Caco-2 (cell line): Measurements from ENCODE around the gene EFTUD2. TPM values are rescaled to one million over a fixed set of nuclear protein-coding genes. Genes with fewer than 3 reads are reported as not detected.

ENCODE experiments used
- BruUV-seq: library from RNA; stranded (reverse); fragments of 400-500 nt; replicated peaks from 2 replicates; lab custom pipeline; 2021; lab: Mats Ljungman, UMichigan
- CTCF ChIA-PET: fragments of 300-600 bp; sonication (Branson Sonifier 250); formaldehyde crosslinking; loops from one replicate; lab custom pipeline; 2022; ENCODE audit warnings: antibody characterized with exemption; lab: Charles Lee
- POLR2A ChIA-PET: fragments of 300-600 bp; sonication (Branson Sonifier 250); formaldehyde crosslinking; loops from one replicate; lab custom pipeline; 2022; ENCODE audit warnings: antibody characterized with exemption; lab: Charles Lee
- DNase-seq, 2 experiments: peaks; one replicate each; pipeline versions ENCODE4 v3.0.0 to v3.0.0-alpha.2; 2020 to 2022
- H3K27me3 ChIP-seq: replicated peaks from 2 replicates; pipeline ENCODE4 v1.6.0; 2011; ENCODE audit warnings: low read length; ENCODE audit not compliant: control insufficient read depth, insufficient read depth
- H3K36me3 ChIP-seq: 2 replicates; pipeline ENCODE4 v1.5.1; 2011; ENCODE audit warnings: low read length; ENCODE audit not compliant: control insufficient read depth, insufficient read depth
- H3K4me1 ChIP-seq: fragments of 250-450 bp; sonication (Bioruptor Pico); 2 replicates; pipeline ENCODE4 v1.5.1; 2020; ENCODE audit warnings: mild to moderate bottlenecking
- H3K4me3 ChIP-seq: 2 replicates; pipeline ENCODE4 v1.5.1; 2011; ENCODE audit warnings: low read depth, mild to moderate bottlenecking, control low read depth, low read length
- H3K9me3 ChIP-seq: fragments of 250-450 bp; sonication (Bioruptor Pico); 2 replicates; pipeline ENCODE4 v1.5.1; 2020; ENCODE audit warnings: mild to moderate bottlenecking, moderate library complexity
- H3K27ac Mint-ChIP-seq: one replicate; pipeline ENCODE4 v1.8.0; 2022; ENCODE audit warnings: mixed read lengths; ENCODE audit not compliant: unreplicated experiment
- H3K27me3 Mint-ChIP-seq: one replicate; pipeline ENCODE4 v1.8.0; 2022; ENCODE audit warnings: mixed read lengths; ENCODE audit not compliant: insufficient read depth, unreplicated experiment
- H3K36me3 Mint-ChIP-seq: one replicate; pipeline ENCODE4 v1.8.0; 2022; ENCODE audit warnings: mild to moderate bottlenecking, mixed read lengths; ENCODE audit not compliant: insufficient read depth, unreplicated experiment
- H3K4me1 Mint-ChIP-seq: one replicate; pipeline ENCODE4 v1.8.0; 2022; ENCODE audit warnings: low read depth, mixed read lengths; ENCODE audit not compliant: unreplicated experiment
- H3K4me3 Mint-ChIP-seq: one replicate; pipeline ENCODE4 v1.8.0; 2022; ENCODE audit warnings: mild to moderate bottlenecking, moderate library complexity, mixed read lengths; ENCODE audit not compliant: unreplicated experiment
- H3K9me3 Mint-ChIP-seq: one replicate; pipeline ENCODE4 v1.8.0; 2022; ENCODE audit warnings: mixed read lengths; ENCODE audit not compliant: unreplicated experiment
- CTCF ChIP-seq, 2 experiments: fragments of 200-600 bp in 1 of 2; IDR thresholded peaks; 1 replicate in 1 of 2; 2 replicates in 1 of 2; pipeline versions ENCODE4 v1.5.1 to v1.8.0; 2011 to 2022; ENCODE audit warnings: antibody characterized with exemption in 1 of 2, control low read depth in 1 of 2, inconsistent platforms in 1 of 2, low read depth in 1 of 2, low read length in 1 of 2, mild to moderate bottlenecking in 1 of 2, moderate library complexity in 1 of 2; ENCODE audit not compliant: insufficient read depth in 1 of 2, severe bottlenecking in 1 of 2, unreplicated experiment in 1 of 2
- intact Hi-C: fragments of 100-400 bp; cut with micrococcal nuclease; formaldehyde crosslinking; loops from one replicate; pipeline ENCODE4 v1.10.0; 2022; ENCODE audit not compliant: unreplicated experiment
- total RNA-seq: library from RNA; stranded (reverse); gene quantifications from 2 replicates; pipeline ENCODE4 v1.2.3, GENCODE V29; 2022

EFTUD2 gene
- total RNA-seq, 1 experiment from 2014 or later, result 175 TPM

GRCh38 chr17:44907729-44908470 lies 8.7 kb upstream of the EFTUD2 start:
- H3K9me3 Mint-ChIP-seq, result no peaks in the 10 kb centered on the region
- H3K4me1 Mint-ChIP-seq, result peaks cover 18% of the 10 kb centered on the region
- ChIA-PET POLR2A (no interaction called here), CTCF (no interaction called here)
- TF ChIP-seq CTCF (IDR thresholded peaks at IDR 0.05; ENCODE audit: insufficient read depth in 1 of 2, low read depth in 1 of 2, low read length in 1 of 2, severe bottlenecking in 1 of 2, unreplicated experiment in 1 of 2), result no peak
- no peaks in the 10 kb centered on the region for H3K36me3 Mint-ChIP-seq
- Histone ChIP-seq H3K36me3 (no peaks in the 10 kb centered on the region), H3K4me3 (no peak overlapping the region), H3K4me1 (peaks cover 8% of the 10 kb centered on the region), H3K9me3 (no peaks in the 10 kb centered on the region), H3K27me3 (no peaks in the 10 kb centered on the region)
- intact Hi-C loops, result no loop called here
- peaks cover 3% of the 10 kb centered on the region for H3K27me3 Mint-ChIP-seq
- no TSS peak for BruUV-seq
- no peak overlapping the region for H3K27ac Mint-ChIP-seq
- no peak overlapping the region for H3K4me3 Mint-ChIP-seq
- DNase-seq, result no peak

- peaks cover 8% of the 10 kb centered on the region for H3K4me1 ChIP-seq
- ChIA-PET POLR2A (no interaction called here), CTCF (no interaction called here)
- TF ChIP-seq CTCF (IDR thresholded peaks at IDR 0.05; ENCODE audit: insufficient read depth in 1 of 2, low read depth in 1 of 2, low read length in 1 of 2, severe bottlenecking in 1 of 2, unreplicated experiment in 1 of 2), result no peak
- H3K4me3 ChIP-seq, result no peak overlapping the region
- no peaks in the 10 kb centered on the region for H3K36me3 ChIP-seq
- no peaks in the 10 kb centered on the region for H3K9me3 ChIP-seq
- Mint-ChIP-seq H3K4me1 (peaks cover 18% of the 10 kb centered on the region), H3K27ac (no peak overlapping the region), H3K27me3 (no peaks in the 10 kb centered on the region), H3K4me3 (no peak overlapping the region), H3K9me3 (no peaks in the 10 kb centered on the region), H3K36me3 (no peaks in the 10 kb centered on the region)
- no peak for DNase-seq
- no peaks in the 10 kb centered on the region for H3K27me3 ChIP-seq
- intact Hi-C loops, result no loop called here
- BruUV-seq, result no TSS peak
Measured at GRCh38 chr17:44906763-44907728, 7.8 kb upstream of the EFTUD2 start.

- intact Hi-C loops, result no loop called here
- peaks cover 8% of the 10 kb centered on the region for H3K4me1 ChIP-seq
- Mint-ChIP-seq H3K4me3 (no peak overlapping the region), H3K9me3 (no peaks in the 10 kb centered on the region), H3K4me1 (peaks cover 18% of the 10 kb centered on the region), H3K36me3 (no peaks in the 10 kb centered on the region), H3K27me3 (no peaks in the 10 kb centered on the region), H3K27ac (peak overlapping the region; percentile 3)
- no peak overlapping the region for H3K4me3 ChIP-seq
- no peaks in the 10 kb centered on the region for H3K36me3 ChIP-seq
- CTCF ChIA-PET, result no interaction called here
- no peak for TF ChIP-seq CTCF (IDR thresholded peaks at IDR 0.05; ENCODE audit: insufficient read depth in 1 of 2, low read depth in 1 of 2, low read length in 1 of 2, severe bottlenecking in 1 of 2, unreplicated experiment in 1 of 2)
- DNase-seq, result no peak
- POLR2A ChIA-PET, result no interaction called here
- BruUV-seq, result no TSS peak
- no peaks in the 10 kb centered on the region for H3K27me3 ChIP-seq
- H3K9me3 ChIP-seq, result no peaks in the 10 kb centered on the region
Measured at GRCh38 chr17:44906010-44906646, 6.9 kb upstream of the EFTUD2 start.
